Endothelial cell of umbilical vein (primary cell): Measurements from ENCODE around the gene PLXNB3. TPM values are rescaled to one million over a fixed set of nuclear protein-coding genes. Genes with fewer than 3 reads are reported as not detected.

Source experiments
- BruUV-seq: library from RNA; stranded (reverse); fragments of 400-500 nt; replicated peaks from 2 replicates; lab custom pipeline; 2021; lab: Mats Ljungman, UMichigan
- CTCF ChIA-PET: fragments of 300-600, 350-600 bp; sonication (Branson Sonifier 250); formaldehyde crosslinking; loops from one replicate; lab custom pipeline; 2021; ENCODE audit warnings: antibody characterized with exemption, inconsistent platforms; lab: Charles Lee
- POLR2A ChIA-PET: fragments of 300-600, 350-600 bp; sonication (Branson Sonifier 250); formaldehyde crosslinking; loops from one replicate; lab custom pipeline; 2021; ENCODE audit warnings: antibody characterized with exemption, inconsistent platforms; lab: Charles Lee
- DNase-seq: peaks from one replicate; pipeline ENCODE4 v3.0.0-alpha.2; 2011; ENCODE audit warnings: low read depth, low spot score
- FAIRE-seq: peaks from 2 replicates; lab custom pipeline; 2011; peaks lifted over from hg19 to GRCh38; lab: Jason Lieb, UNC
- H2AFZ ChIP-seq: 2 replicates; pipeline ENCODE4 v1.6.0; 2012; ENCODE audit warnings: low read depth, low read length, control low read depth, inconsistent platforms
- H3K27ac ChIP-seq: 2 replicates; pipeline ENCODE4 v1.5.1; 2011; ENCODE audit warnings: low read depth, mild to moderate bottlenecking, control low read depth, low read length, moderate library complexity; ENCODE audit not compliant: insufficient read depth
- H3K27me3 ChIP-seq, 2 experiments: 2 replicates each; pipeline versions ENCODE4 v1.6.0 to v1.6.1; 2011; ENCODE audit warnings: low read length in 2 of 2, mixed read lengths in 1 of 2; ENCODE audit not compliant: control insufficient read depth in 2 of 2, insufficient read depth in 2 of 2
- H3K36me3 ChIP-seq, 2 experiments: 2 replicates in 1 of 2; 3 replicates in 1 of 2; pipeline ENCODE4 v1.5.1; 2011; ENCODE audit warnings: low read length in 2 of 2, mild to moderate bottlenecking in 1 of 2, moderate library complexity in 1 of 2; ENCODE audit not compliant: control insufficient read depth in 2 of 2, insufficient read depth in 2 of 2; ENCODE audit errors: extremely low read depth in 1 of 2
- H3K4me1 ChIP-seq: 3 replicates; pipeline ENCODE4 v1.5.1; 2011; ENCODE audit warnings: mild to moderate bottlenecking, low read length; ENCODE audit not compliant: control insufficient read depth, insufficient read depth; ENCODE audit errors: extremely low read depth
- H3K4me2 ChIP-seq: 2 replicates; pipeline ENCODE4 v1.6.1; 2011; ENCODE audit warnings: low read length, control low read depth, mixed read lengths; ENCODE audit not compliant: insufficient read depth
- H3K4me3 ChIP-seq, 3 experiments: fragments of 200-600 bp in 1 of 3; sonication (generic), shearing (Covaris generic) in 1 of 3; replicated peaks in 1 of 3; 2 replicates each; pipeline ENCODE4 v1.5.1; 2011 to 2016; ENCODE audit warnings: control low read depth in 3 of 3, low read length in 3 of 3, mild to moderate bottlenecking in 2 of 3, inconsistent platforms in 1 of 3, low read depth in 1 of 3, moderate library complexity in 1 of 3; ENCODE audit not compliant: insufficient read depth in 1 of 3
- H3K79me2 ChIP-seq: 2 replicates; pipeline ENCODE4 v1.6.0; 2012; ENCODE audit warnings: low read length, inconsistent platforms; ENCODE audit not compliant: control insufficient read depth, insufficient read depth
- H3K9ac ChIP-seq: replicated peaks from 2 replicates; pipeline ENCODE3; 2011; ENCODE audit warnings: low read length, control low read depth; ENCODE audit not compliant: insufficient read depth; ENCODE audit errors: extremely low read depth
- H3K9me1 ChIP-seq: replicated peaks from 3 replicates; pipeline ENCODE4 v1.6.0; 2011; ENCODE audit warnings: mild to moderate bottlenecking, low read length; ENCODE audit not compliant: control insufficient read depth, insufficient read depth; ENCODE audit errors: extremely low read depth
- H3K9me3 ChIP-seq: replicated peaks from 2 replicates; pipeline ENCODE4 v1.5.1; 2012; ENCODE audit warnings: low read length, inconsistent platforms; ENCODE audit not compliant: control insufficient read depth, insufficient read depth
- H4K20me1 ChIP-seq: replicated peaks from 2 replicates; pipeline ENCODE3; 2011; ENCODE audit warnings: mild to moderate bottlenecking, low read length; ENCODE audit not compliant: control insufficient read depth, insufficient read depth; ENCODE audit errors: extremely low read depth
- EZH2 ChIP-seq: IDR thresholded peaks from 2 replicates; pipeline ENCODE4 v1.6.1; 2012; ENCODE audit warnings: borderline replicate concordance, low read depth, mild to moderate bottlenecking, moderate library complexity, low read length, inconsistent platforms; ENCODE audit not compliant: severe bottlenecking
- FOS ChIP-seq: IDR thresholded peaks from 2 replicates; pipeline ENCODE4 v1.6.1; 2011; ENCODE audit warnings: mild to moderate bottlenecking, low read length, moderate library complexity, borderline replicate concordance; ENCODE audit not compliant: insufficient read depth
- GATA2 ChIP-seq: IDR thresholded peaks from 2 replicates; pipeline ENCODE4 v1.7.0; 2011; ENCODE audit warnings: low read depth, mild to moderate bottlenecking, moderate library complexity, mixed read lengths, low read length; ENCODE audit not compliant: insufficient read length, insufficient read depth
- JUN ChIP-seq: IDR thresholded peaks from 2 replicates; pipeline ENCODE4 v1.6.1; 2011; ENCODE audit warnings: borderline replicate concordance, low read depth; ENCODE audit not compliant: insufficient read length, insufficient read depth
- MYC ChIP-seq: IDR thresholded peaks from one replicate; pipeline ENCODE4 v1.6.1; 2011; ENCODE audit warnings: mild to moderate bottlenecking, low read depth, low read length
- POLR2A ChIP-seq: IDR thresholded peaks from 2 replicates; pipeline ENCODE4 v1.6.1; 2012; ENCODE audit warnings: low read depth, mild to moderate bottlenecking, control low read depth, low read length
- POLR2AphosphoS5 ChIP-seq: IDR thresholded peaks from 2 replicates; pipeline ENCODE4 v1.6.1; 2012; ENCODE audit warnings: low read depth, mild to moderate bottlenecking, control low read depth, low read length, moderate library complexity; ENCODE audit not compliant: insufficient read depth
- dilution Hi-C: fragments of 300-500 bp; cut with MboI; formaldehyde crosslinking; loops from one replicate; pipeline ENCODE4 v1.15.0; 2019; ENCODE audit warnings: low sequenced_read_pairs; ENCODE audit not compliant: extremely low pct_ligation_motif_present
- intact Hi-C: fragments of 100-400 bp; cut with micrococcal nuclease; formaldehyde crosslinking; loops from one replicate; pipeline ENCODE4 v1.10.0; 2022
- polyA plus RNA-seq, 4 experiments: library from polyadenylated mRNA; depleted of rRNA in 3 of 4; stranded (reverse) in 3 of 4; unstranded in 1 of 4; fragments of >200 nt; gene quantifications; 2 replicates each; pipeline versions ENCODE4 v1.2.1 to v1.2.3, GENCODE V29; 2011 to 2012; ENCODE audit warnings: missing spikeins in 1 of 4
- total RNA-seq: library from RNA; stranded (reverse); gene quantifications from 2 replicates; pipeline ENCODE4 v1.2.3, GENCODE V29; 2021
- TF ChIP-seq, protein P1 (sequence below): IDR thresholded peaks from 2 replicates; pipeline ENCODE4 v1.6.1; 2011; ENCODE audit not compliant: insufficient read depth, insufficient read length
- TF ChIP-seq, protein P2 (sequence below), 2 donors: IDR thresholded peaks; 1 replicate in 1 of 2; 2 replicates in 1 of 2; pipeline ENCODE4 v1.5.1; 2011; ENCODE audit warnings: low read length in 2 of 2, mild to moderate bottlenecking in 2 of 2, moderate library complexity in 2 of 2, control low read depth in 1 of 2, inconsistent platforms in 1 of 2, low read depth in 1 of 2; ENCODE audit not compliant: insufficient read depth in 1 of 2; ENCODE audit errors: extremely low read depth in 1 of 2

PLXNB3 gene
- total and polyA plus RNA-seq, 2 donors (not counting 3 experiments of a cell fraction or from before 2014, with no cell fraction given) = 19.0 to 31.4 TPM

DNA sequence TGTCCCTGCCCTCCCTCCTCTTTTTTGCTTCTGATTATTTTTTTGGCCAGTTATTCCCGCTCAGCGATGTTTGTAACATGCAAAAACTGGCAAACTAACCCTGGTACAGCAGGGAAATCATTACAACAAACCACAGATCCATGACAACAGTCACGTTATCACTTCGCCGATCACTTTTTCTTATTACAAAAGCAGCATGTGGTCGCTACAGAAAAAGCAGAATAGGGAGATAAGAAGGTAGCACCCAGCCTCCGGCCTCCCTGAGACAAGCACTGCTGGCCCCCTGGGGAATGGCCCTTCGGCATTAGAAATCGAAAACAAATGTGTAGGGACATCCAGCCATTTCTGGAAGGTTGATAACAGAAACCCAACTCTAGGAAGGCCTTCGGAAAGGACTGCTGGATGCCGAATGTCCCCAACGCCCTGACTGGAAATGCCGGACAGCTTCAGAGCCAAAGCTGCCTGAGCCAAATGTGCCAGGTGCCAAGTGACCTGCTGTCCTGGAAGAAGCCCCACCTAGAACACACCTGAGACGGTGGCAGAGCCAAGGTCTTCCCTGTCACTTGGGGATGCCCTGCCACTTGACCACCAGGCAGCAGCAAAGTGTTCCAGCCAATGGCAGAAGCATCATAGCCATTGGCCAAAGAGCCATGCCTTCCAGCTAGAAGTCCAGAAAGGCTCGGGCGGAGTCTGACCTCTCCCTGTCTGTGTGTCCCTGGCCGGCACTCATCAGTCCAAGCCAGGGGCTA lies 27.2 kb downstream of the PLXNB3 start:
- no peak overlapping the region for H3K4me2 ChIP-seq
- H3K27me3 ChIP-seq = no peaks in the 10 kb centered on the region
- ChIA-PET CTCF (no interaction called here), POLR2A (no interaction called here)
- H3K9ac ChIP-seq = no peak overlapping the region
- FAIRE-seq = no peak
- no peaks in the 10 kb centered on the region for H3K9me1 ChIP-seq
- H4K20me1 ChIP-seq = no peaks in the 10 kb centered on the region
- dilution Hi-C loops (no loop called here), intact Hi-C loops (loop anchor here (10.0 kb wide), 1 partner anchor 84 kb away; no protein-coding TSS in a partner anchor)
- H3K4me3 ChIP-seq = no peak overlapping the region
- H3K36me3 ChIP-seq = peaks cover 0 to 13% of the 10 kb centered on the region in 2 experiments
- H3K9me3 ChIP-seq = no peaks in the 10 kb centered on the region
- H3K79me2 ChIP-seq = peaks cover 49% of the 10 kb centered on the region
- TF ChIP-seq EZH2 (no peak), JUN (no peak)
- no TSS peak for BruUV-seq
- DNase-seq = no peak
- no peak overlapping the region for H2AFZ ChIP-seq
- H3K27ac ChIP-seq = no peak overlapping the region
- peaks cover 15% of the 10 kb centered on the region for H3K4me1 ChIP-seq

DNA sequence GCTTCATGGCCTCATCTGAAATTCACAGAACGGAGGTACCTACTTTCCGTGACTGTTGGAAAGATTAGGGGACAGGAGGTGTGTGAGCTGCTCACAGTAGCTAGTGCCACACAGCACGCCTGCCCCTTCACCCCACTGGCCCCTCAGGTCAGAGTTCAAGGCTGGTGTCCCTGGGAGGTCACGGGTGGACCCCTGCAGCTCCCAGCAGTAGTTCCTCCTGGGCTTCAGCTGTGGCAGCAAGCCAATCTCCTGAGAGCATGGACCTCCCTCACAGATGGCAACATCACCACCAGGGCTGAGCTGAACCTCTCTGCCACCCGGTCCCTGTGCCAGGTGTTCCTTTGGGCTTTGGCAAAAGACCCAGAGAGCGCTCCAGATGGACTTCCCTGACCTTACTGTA lies 28.3 kb downstream of the PLXNB3 start:
- intact Hi-C loops = loop anchor here (10.0 kb wide), 1 partner anchor 82 kb away; no protein-coding TSS in a partner anchor
- Histone ChIP-seq H2AFZ (no peak overlapping the region), H3K4me1 (peaks cover 15% of the 10 kb centered on the region), H3K9ac (no peak overlapping the region), H4K20me1 (no peaks in the 10 kb centered on the region), H3K27ac (no peak overlapping the region), H3K9me3 (no peaks in the 10 kb centered on the region), H3K4me3 (no peak overlapping the region), H3K4me2 (no peak overlapping the region), H3K9me1 (no peaks in the 10 kb centered on the region), H3K36me3 (peaks cover 0 to 13% of the 10 kb centered on the region in 2 experiments), H3K27me3 (no peaks in the 10 kb centered on the region), H3K79me2 (peaks cover 57% of the 10 kb centered on the region)
- DNase-seq = no peak
- ChIA-PET CTCF (no interaction called here), POLR2A (no interaction called here)
- no TSS peak for BruUV-seq
- FAIRE-seq = no peak
- TF ChIP-seq, protein P1, sequence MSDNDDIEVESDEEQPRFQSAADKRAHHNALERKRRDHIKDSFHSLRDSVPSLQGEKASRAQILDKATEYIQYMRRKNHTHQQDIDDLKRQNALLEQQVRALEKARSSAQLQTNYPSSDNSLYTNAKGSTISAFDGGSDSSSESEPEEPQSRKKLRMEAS = no peak
- no peak for TF ChIP-seq FOS
- no peak for TF ChIP-seq MYC
- no peak for TF ChIP-seq GATA2
- TF ChIP-seq, protein P2, sequence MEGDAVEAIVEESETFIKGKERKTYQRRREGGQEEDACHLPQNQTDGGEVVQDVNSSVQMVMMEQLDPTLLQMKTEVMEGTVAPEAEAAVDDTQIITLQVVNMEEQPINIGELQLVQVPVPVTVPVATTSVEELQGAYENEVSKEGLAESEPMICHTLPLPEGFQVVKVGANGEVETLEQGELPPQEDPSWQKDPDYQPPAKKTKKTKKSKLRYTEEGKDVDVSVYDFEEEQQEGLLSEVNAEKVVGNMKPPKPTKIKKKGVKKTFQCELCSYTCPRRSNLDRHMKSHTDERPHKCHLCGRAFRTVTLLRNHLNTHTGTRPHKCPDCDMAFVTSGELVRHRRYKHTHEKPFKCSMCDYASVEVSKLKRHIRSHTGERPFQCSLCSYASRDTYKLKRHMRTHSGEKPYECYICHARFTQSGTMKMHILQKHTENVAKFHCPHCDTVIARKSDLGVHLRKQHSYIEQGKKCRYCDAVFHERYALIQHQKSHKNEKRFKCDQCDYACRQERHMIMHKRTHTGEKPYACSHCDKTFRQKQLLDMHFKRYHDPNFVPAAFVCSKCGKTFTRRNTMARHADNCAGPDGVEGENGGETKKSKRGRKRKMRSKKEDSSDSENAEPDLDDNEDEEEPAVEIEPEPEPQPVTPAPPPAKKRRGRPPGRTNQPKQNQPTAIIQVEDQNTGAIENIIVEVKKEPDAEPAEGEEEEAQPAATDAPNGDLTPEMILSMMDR (IDR thresholded peaks at IDR 0.05; ENCODE audit: extremely low read depth in 1 of 2, insufficient read depth in 1 of 2, low read depth in 1 of 2, low read length in 2 of 2) = no peak
- no peak for TF ChIP-seq POLR2A
- no peak for TF ChIP-seq EZH2
- TF ChIP-seq POLR2AphosphoS5 = no peak
- dilution Hi-C loops = no loop called here
